HG02840 (cell line): ENCODE data around the gene ATG4C.
"Not testable (repeated sequence)": the region's sequence is repeated elsewhere in the genome, so short reads cannot be mapped to it uniquely, and the experiment has no call there.

Source experiments
- ATAC-seq: cut with Tn5 transposase; IDR thresholded peaks from one replicate; pipeline ENCODE4 v1.9.1; 2021; ENCODE audit warnings: mild to moderate bottlenecking, moderate library complexity, moderate number of reproducible peaks; ENCODE audit not compliant: unreplicated experiment, low FRiP score

Gene ATG4C, protein sequence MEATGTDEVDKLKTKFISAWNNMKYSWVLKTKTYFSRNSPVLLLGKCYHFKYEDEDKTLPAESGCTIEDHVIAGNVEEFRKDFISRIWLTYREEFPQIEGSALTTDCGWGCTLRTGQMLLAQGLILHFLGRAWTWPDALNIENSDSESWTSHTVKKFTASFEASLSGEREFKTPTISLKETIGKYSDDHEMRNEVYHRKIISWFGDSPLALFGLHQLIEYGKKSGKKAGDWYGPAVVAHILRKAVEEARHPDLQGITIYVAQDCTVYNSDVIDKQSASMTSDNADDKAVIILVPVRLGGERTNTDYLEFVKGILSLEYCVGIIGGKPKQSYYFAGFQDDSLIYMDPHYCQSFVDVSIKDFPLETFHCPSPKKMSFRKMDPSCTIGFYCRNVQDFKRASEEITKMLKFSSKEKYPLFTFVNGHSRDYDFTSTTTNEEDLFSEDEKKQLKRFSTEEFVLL

GRCh38 chr1:62783736-62784508 lies at the start of gene ATG4C:
ATG4C (plus strand) TSS chr1:62784132; CDS start chr1:62803787, 19,655 bp downstream.
- peak; percentile 91 for ATAC-seq

- no peak for ATAC-seq
Measured at GRCh38 chr1:62735491-62736171, 48.3 kb upstream of the ATG4C start.

DNA sequence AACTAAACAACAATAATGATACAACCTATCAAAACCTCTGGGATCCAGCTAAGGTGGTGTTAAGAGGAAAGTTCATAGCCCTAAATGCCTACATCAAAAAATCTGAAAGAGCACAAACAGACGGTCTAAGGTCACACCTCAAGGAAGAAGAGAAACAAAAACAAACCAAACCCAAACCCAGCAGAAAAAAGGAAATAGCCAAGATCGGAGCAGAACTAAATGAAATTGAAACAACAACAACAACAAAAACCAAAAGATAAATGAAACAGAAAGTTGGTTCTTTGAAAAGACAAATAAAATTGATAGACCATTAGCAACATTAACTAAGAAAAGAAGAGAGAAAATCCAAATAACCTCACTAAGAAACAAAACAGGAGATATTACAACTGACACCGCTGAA lies 43.2 kb upstream of the ATG4C start:
- not testable (repeated sequence) for ATAC-seq

DNA sequence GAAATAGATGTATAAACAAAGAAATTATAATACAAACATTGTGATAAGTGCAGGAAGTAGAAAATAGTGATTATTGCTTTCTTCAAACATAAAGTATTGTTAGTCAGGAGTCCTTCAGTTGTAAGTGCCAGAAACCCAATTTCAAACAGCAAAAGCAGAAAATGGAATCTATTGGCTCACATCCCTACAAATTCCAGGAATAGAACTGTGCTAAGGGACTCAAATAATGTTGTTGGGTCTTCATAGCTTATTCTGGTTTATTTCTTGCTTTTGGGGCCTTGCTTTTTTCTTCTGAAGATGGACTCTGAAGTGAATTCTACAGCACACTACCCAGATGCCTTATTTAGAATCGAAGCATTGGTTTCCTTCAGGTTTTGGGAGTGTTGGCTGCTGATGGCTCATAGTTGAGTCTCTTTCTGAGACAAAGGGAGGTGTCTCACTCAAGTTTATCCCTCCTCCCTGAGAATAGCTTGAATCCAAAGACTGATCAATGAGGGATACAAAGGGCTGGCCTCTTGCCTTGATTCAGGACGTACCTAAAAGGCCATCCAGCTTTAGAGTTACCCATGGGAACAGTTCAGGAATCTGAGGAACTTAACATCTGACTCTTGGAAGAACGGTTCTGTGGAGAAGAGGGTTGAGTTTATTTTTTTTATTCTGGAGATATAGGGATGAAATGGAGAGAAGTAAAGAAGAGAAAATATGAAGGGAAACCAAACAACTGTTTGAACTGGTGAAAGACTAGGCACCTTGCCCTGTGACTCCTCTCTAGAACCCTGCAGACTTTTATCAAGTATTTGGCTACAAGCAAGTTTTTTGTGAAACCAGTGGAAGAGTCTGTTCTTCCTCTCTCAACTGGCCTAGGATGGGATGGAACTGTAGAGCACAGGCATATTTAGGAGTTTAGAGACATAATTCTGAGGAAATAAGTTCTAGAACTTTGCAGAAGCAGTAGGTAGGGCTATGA lies 39.0 kb upstream of the ATG4C start:
- no peak for ATAC-seq

GRCh38 chr1:62746086-62746808 lies 37.7 kb upstream of the ATG4C start:
- ATAC-seq: no peak

- ATAC-seq: no peak
Measured at GRCh38 chr1:62746809-62747138, 37.2 kb upstream of the ATG4C start.

GRCh38 chr1:62753031-62753965 lies 30.6 kb upstream of the ATG4C start:
- no peak for ATAC-seq

DNA sequence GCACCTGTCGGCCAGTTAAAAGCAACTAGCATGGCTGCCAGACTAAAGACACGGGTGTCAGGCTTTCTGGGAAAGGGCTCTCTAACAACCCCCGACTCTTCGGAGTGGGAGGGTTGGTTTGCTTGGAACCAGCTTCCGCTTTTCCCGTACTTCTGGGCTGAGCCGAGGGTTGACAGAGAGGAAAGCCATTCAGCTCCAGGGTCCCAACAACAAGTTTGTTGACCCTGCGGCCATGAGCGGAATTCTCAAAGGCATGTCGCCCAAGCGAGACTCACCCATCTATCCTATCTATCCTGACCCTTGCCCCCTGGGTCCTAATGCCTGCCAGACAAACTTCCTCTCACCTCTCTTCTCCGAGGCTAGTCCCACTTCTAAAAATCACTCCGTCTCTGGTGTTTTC lies 29.0 kb upstream of the ATG4C start:
- not testable (repeated sequence) for ATAC-seq

DNA sequence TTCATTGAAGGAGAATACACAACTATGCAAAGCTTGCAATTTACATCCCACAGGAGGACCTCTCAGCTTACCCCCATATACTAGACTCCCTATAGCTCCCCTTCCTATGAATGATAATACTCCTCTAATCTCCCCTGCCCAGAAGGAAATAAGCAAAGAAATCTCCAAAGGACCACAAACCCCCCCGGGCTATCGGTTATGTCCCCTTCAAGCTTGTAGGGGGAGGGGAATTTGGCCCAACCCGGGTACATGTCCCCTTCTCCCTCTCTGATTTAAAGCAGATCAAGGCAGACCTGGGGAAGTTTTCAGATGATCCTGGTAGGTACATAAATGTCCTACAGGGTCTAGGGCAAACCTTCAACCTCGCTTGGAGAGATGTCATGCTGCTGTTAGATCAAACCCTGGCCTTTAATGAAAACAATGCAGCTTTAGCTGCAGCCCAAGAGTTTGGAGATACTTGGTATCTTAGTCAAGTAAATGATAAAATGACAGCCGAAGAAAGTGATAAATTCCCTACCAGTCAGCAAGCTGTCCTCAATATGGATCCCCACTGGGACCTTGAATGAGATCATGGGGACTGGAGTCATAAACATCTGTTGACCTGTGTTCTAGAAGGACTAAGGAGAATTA lies 27.6 kb upstream of the ATG4C start:
- ATAC-seq: not testable (repeated sequence)

DNA sequence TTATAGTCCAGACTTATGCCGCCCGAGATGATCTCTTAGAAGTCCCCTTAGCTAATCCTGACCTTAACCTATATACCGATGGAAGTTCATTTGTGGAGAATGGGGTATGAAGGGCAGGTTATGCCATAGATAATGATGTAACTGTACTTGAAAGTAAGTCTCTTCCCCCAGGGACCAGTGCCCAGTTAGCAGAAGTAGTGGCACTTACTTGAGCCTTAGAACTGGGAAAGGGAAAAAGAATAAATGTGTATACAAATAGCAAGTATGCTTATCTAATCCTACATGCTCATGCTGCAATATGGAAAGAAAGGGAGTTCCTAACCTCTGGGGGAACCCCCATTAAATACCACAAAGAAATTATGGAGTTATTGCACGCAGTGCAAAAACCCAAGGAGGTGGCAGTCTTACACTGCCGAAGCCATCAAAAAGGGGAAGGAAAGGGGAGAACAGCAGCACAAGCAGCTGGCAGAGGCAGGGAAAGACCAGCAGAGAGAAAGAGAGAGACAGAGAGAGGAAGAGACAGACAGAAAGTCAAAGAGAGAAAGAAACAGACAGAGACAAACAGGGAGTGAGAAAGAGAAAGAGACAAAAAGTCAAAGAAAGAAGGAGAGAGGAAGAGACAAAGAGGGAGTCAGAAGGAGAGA lies 24.6 kb upstream of the ATG4C start:
- ATAC-seq: not testable (repeated sequence)

DNA sequence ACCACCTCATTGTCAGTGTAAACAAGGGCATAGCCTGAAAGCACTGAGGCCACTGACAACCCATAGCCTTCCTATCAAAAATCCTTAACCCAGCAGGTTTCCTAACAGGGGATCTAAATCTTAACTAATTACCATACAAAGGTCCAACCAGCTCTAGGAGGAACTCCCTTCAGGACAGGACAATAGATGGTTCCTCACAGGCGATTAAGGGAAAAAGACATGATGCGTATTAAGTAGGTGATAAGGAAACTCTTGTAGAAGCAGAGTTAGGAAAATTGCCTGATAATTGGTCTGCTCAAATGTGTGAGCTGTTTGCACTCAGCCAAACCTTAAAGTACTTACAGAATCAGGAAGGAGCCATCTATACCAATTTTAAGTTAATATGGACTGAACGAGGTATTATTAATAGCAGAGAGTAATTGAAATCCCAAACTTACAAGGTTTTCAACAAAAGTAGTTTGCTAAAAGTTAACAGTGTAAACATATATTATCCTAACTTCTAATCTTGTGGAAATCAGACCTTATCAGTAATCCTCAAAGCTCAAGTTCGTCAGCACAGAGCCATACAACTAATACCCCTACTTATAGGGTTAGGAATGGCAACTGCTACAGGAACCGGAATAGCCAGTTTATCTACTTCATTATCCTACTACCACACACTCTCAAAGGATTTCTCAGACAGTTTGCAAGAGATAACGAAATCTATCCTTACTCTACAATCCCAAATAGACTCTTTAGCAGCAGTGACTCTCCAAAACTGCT lies 23.7 kb upstream of the ATG4C start:
- not testable (repeated sequence) for ATAC-seq

- not testable (repeated sequence) for ATAC-seq
Measured at GRCh38 chr1:62761223-62761870, 22.6 kb upstream of the ATG4C start.

GRCh38 chr1:62762027-62762426 lies 21.9 kb upstream of the ATG4C start:
- ATAC-seq: not testable (repeated sequence)

DNA sequence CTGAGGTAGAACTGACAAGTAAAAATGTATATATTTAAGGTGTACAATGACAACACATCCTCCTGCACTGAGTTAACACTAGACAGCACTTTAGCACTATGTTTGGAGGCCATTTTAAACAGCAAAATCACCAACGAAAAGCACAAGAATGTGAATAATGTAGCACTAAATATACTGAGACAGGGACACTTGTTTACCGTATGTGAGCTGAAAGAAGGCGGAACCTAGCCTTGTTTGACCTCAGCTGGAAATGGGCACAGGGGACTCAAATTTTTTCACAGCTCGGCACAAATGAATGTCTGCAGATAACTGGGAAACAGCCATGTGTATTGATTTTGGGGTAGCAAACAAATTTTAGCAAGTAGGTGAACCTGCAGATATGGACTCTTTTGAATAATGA lies 18.0 kb upstream of the ATG4C start:
- ATAC-seq: no peak

- not testable (repeated sequence) for ATAC-seq
Measured at GRCh38 chr1:62768551-62768950, 15.4 kb upstream of the ATG4C start.
